Stimulated activated CD4-positive, alpha-beta T cell treated with anti-CD3 and anti-CD28 coated beads, Interleukin-2, amount 100 ng/mL, for 48 hours (primary cell): Measurements from ENCODE around the gene SLC8A2.
A peak's percentile ranks its signal among the peaks of the same experiment; 100 is the strongest.
"Not testable (repeated sequence)": the region's sequence is repeated elsewhere in the genome, so short reads cannot be mapped to it uniquely, and the experiment has no call there.

Experiments
- DNase-seq, 2 donors: peaks; one replicate each; pipeline ENCODE4 v3.0.0-alpha.2; 2020

The SLC8A2 gene

GRCh38 chr19:47405854-47406417 lies 65.8 kb downstream of the SLC8A2 start:
- DNase-seq: no peak

GRCh38 chr19:47405197-47405550 lies 66.5 kb downstream of the SLC8A2 start:
- no peak for DNase-seq

GRCh38 chr19:47404334-47405196 lies 67.1 kb downstream of the SLC8A2 start:
- DNase-seq: no peak

- no peak for DNase-seq
Measured at GRCh38 chr19:47402504-47402903, 69.2 kb downstream of the SLC8A2 start.

GRCh38 chr19:47398707-47399597 lies 72.7 kb downstream of the SLC8A2 start:
- DNase-seq: no peak

GRCh38 chr19:47391510-47392223 lies 80.0 kb downstream of the SLC8A2 start:
- peak; percentile 88 to 89 for DNase-seq

- DNase-seq: no peak
Measured at GRCh38 chr19:47390533-47391488, 80.9 kb downstream of the SLC8A2 start.

- DNase-seq: no peak
Measured at GRCh38 chr19:47389150-47389556, 82.5 kb downstream of the SLC8A2 start.

GRCh38 chr19:47388721-47389120 lies 83.0 kb downstream of the SLC8A2 start:
- DNase-seq: not testable (repeated sequence)

- DNase-seq: not testable (repeated sequence)
Measured at GRCh38 chr19:47387623-47388022, 84.1 kb downstream of the SLC8A2 start.

- not testable (repeated sequence) for DNase-seq
Measured at GRCh38 chr19:47386582-47386981, 85.1 kb downstream of the SLC8A2 start.

- DNase-seq: not testable (repeated sequence)
Measured at GRCh38 chr19:47384533-47384932, 87.2 kb downstream of the SLC8A2 start.

- not testable (repeated sequence) for DNase-seq
Measured at GRCh38 chr19:47383890-47384289, 87.8 kb downstream of the SLC8A2 start.

- DNase-seq: no peak
Measured at GRCh38 chr19:47381653-47382279, 89.9 kb downstream of the SLC8A2 start.

- no peak for DNase-seq
Measured at GRCh38 chr19:47381121-47381520, 90.6 kb downstream of the SLC8A2 start.

GRCh38 chr19:47380559-47380958 lies 91.1 kb downstream of the SLC8A2 start:
- no peak for DNase-seq

- DNase-seq: no peak
Measured at GRCh38 chr19:47379381-47379938, 92.2 kb downstream of the SLC8A2 start.

- DNase-seq: no peak
Measured at GRCh38 chr19:47378246-47378645, 93.4 kb downstream of the SLC8A2 start.
